IMR-90 (cell line): ENCODE measurements around the gene CREG1. TPM values are rescaled to one million over a fixed set of nuclear protein-coding genes. Genes with fewer than 3 reads are reported as not detected.

ENCODE experiments used
- ATAC-seq: fragments of 200-7000 bp; cut with Tn5 transposase; 2 replicates; pipeline ENCODE4 v1.9.1; 2020; ENCODE audit warnings: low read depth, mild to moderate bottlenecking, moderate library complexity
- BruUV-seq: library from RNA; stranded (reverse); fragments of 400-500 nt; replicated peaks from 2 replicates; lab custom pipeline; 2021; lab: Mats Ljungman, UMichigan
- CTCF ChIA-PET: fragments of 300-600 bp; formaldehyde crosslinking; extraction: SDS; loops from one replicate; lab custom pipeline; 2021; ENCODE audit warnings: antibody characterized with exemption; lab: Yijun Ruan, JAX
- POLR2A ChIA-PET: fragments of 300-600 bp; sonication (Branson Sonifier 250); formaldehyde crosslinking; loops from one replicate; lab custom pipeline; 2022; ENCODE audit warnings: antibody characterized with exemption; ENCODE audit not compliant: unreplicated experiment; lab: Charles Lee
- DNase-seq: peaks from one replicate; pipeline ENCODE4 v3.0.0; 2013
- H2AFZ ChIP-seq: replicated peaks from 2 replicates; pipeline ENCODE3; 2013; ENCODE audit warnings: low read length, mild to moderate bottlenecking; ENCODE audit not compliant: poor library complexity
- H2AK5ac ChIP-seq: 2 replicates; pipeline ENCODE4 v1.6.1; 2013; ENCODE audit warnings: low read depth, low read length, inconsistent platforms
- H2AK9ac ChIP-seq: replicated peaks from 2 replicates; pipeline ENCODE3; 2013; ENCODE audit warnings: mild to moderate bottlenecking, low read depth, low read length, moderate library complexity; ENCODE audit not compliant: poor library complexity
- H2BK120ac ChIP-seq: 2 replicates; pipeline ENCODE4 v1.6.1; 2013; ENCODE audit warnings: low read depth, low read length, inconsistent platforms
- H2BK15ac ChIP-seq: 3 replicates; pipeline ENCODE4 v1.6.1; 2013; ENCODE audit warnings: low read depth, low read length, inconsistent platforms
- H2BK20ac ChIP-seq: 2 replicates; pipeline ENCODE4 v1.6.1; 2013; ENCODE audit warnings: low read depth, mild to moderate bottlenecking, inconsistent platforms, low read length, moderate library complexity
- H2BK5ac ChIP-seq: 2 replicates; pipeline ENCODE4 v1.6.1; 2013; ENCODE audit warnings: mild to moderate bottlenecking, low read depth, low read length, inconsistent platforms; ENCODE audit not compliant: poor library complexity, severe bottlenecking
- H3K14ac ChIP-seq: replicated peaks from 2 replicates; pipeline ENCODE4 v1.6.1; 2013; ENCODE audit warnings: low read depth, low read length, inconsistent platforms
- H3K18ac ChIP-seq: 2 replicates; pipeline ENCODE4 v1.6.1; 2013; ENCODE audit warnings: low read depth, low read length, control low read depth
- H3K23ac ChIP-seq: 2 replicates; pipeline ENCODE4 v1.6.1; 2013; ENCODE audit warnings: low read depth, low read length, inconsistent platforms
- H3K27ac ChIP-seq: 2 replicates; pipeline ENCODE4 v1.5.1; 2013; ENCODE audit warnings: mild to moderate bottlenecking, control low read depth, low read length; ENCODE audit not compliant: insufficient read depth
- H3K27me3 ChIP-seq: 2 replicates; pipeline ENCODE4 v1.6.1; 2013; ENCODE audit warnings: low read length; ENCODE audit not compliant: control insufficient read depth, insufficient read depth
- H3K36me3 ChIP-seq: 2 replicates; pipeline ENCODE4 v1.6.1; 2013; ENCODE audit warnings: low read length, mixed read lengths; ENCODE audit not compliant: control insufficient read depth, insufficient read depth
- H3K4ac ChIP-seq: 2 replicates; pipeline ENCODE4 v1.6.1; 2013; ENCODE audit warnings: low read depth, low read length, inconsistent platforms
- H3K4me1 ChIP-seq: 2 replicates; pipeline ENCODE4 v1.6.1; 2013; ENCODE audit warnings: low read length, mixed read lengths; ENCODE audit not compliant: control insufficient read depth, insufficient read depth
- H3K4me2 ChIP-seq: 2 replicates; pipeline ENCODE4 v1.6.1; 2013; ENCODE audit warnings: low read depth, mild to moderate bottlenecking, control low read depth, low read length, moderate library complexity
- H3K4me3 ChIP-seq: 2 replicates; pipeline ENCODE4 v1.5.1; 2013; ENCODE audit warnings: low read depth, mild to moderate bottlenecking, control low read depth, low read length, moderate library complexity; ENCODE audit not compliant: insufficient read depth
- H3K56ac ChIP-seq: 2 replicates; pipeline ENCODE4 v1.6.1; 2013; ENCODE audit warnings: low read length, inconsistent platforms; ENCODE audit not compliant: insufficient read depth; ENCODE audit errors: extremely low read depth
- H3K79me1 ChIP-seq, 2 experiments: 2 replicates each; pipeline ENCODE4 v1.6.1; 2013; ENCODE audit warnings: low read length in 2 of 2, inconsistent platforms in 1 of 2, low read depth in 1 of 2
- H3K9ac ChIP-seq: 2 replicates; pipeline ENCODE4 v1.6.1; 2013; ENCODE audit warnings: low read depth, low read length, control low read depth
- H3K9me1 ChIP-seq: 2 replicates; pipeline ENCODE4 v1.6.1; 2013; ENCODE audit warnings: low read length, inconsistent platforms; ENCODE audit not compliant: insufficient read depth
- H3K9me3 ChIP-seq: 2 replicates; pipeline ENCODE4 v1.6.1; 2013; ENCODE audit warnings: low read length; ENCODE audit not compliant: control insufficient read depth, insufficient read depth
- H4K20me1 ChIP-seq: 2 replicates; pipeline ENCODE4 v1.6.1; 2013; ENCODE audit warnings: low read length, inconsistent platforms; ENCODE audit not compliant: insufficient read depth
- H4K5ac ChIP-seq: 2 replicates; pipeline ENCODE4 v1.6.1; 2013; ENCODE audit warnings: mild to moderate bottlenecking, low read depth, low read length, control low read depth
- H4K8ac ChIP-seq, 2 experiments: 2 replicates each; pipeline ENCODE4 v1.6.1; 2013; ENCODE audit warnings: low read depth in 2 of 2, low read length in 2 of 2, control low read depth in 1 of 2, inconsistent platforms in 1 of 2
- H4K91ac ChIP-seq: 2 replicates; pipeline ENCODE4 v1.6.1; 2013; ENCODE audit warnings: low read depth, low read length, inconsistent platforms; ENCODE audit not compliant: insufficient read depth
- BHLHE40 ChIP-seq: fragments of 150-350 bp; IDR thresholded peaks from 2 replicates; pipeline ENCODE4 v1.6.1; 2016; ENCODE audit warnings: mild to moderate bottlenecking, low read depth, low read length
- CEBPB ChIP-seq: IDR thresholded peaks from 2 replicates; pipeline ENCODE4 v1.6.1; 2012; ENCODE audit warnings: low read depth, low read length, improper control_type of control experiment
- CHD1 ChIP-seq: IDR thresholded peaks from 2 replicates; pipeline ENCODE4 v1.6.1; 2012; ENCODE audit warnings: low read depth, low read length, improper control_type of control experiment
- FOS ChIP-seq: fragments of 150-350 bp; IDR thresholded peaks from 2 replicates; pipeline ENCODE4 v1.6.1; 2016; ENCODE audit warnings: low read depth, low read length
- MAFK ChIP-seq: IDR thresholded peaks from 2 replicates; pipeline ENCODE4 v1.6.1; 2012; ENCODE audit warnings: low read depth, low read length, improper control_type of control experiment
- MAZ ChIP-seq: IDR thresholded peaks from 2 replicates; pipeline ENCODE4 v1.6.1; 2012; ENCODE audit warnings: low read depth, mild to moderate bottlenecking, low read length, improper control_type of control experiment, moderate library complexity, borderline replicate concordance
- MXI1 ChIP-seq: IDR thresholded peaks from 2 replicates; pipeline ENCODE4 v1.6.1; 2012; ENCODE audit warnings: low read depth, mild to moderate bottlenecking, low read length, moderate library complexity, borderline replicate concordance
- NFE2L2 ChIP-seq: fragments of 150-350 bp; IDR thresholded peaks from 2 replicates; pipeline ENCODE4 v1.6.1; 2016; ENCODE audit warnings: low read depth, mild to moderate bottlenecking, low read length
- POLR2A ChIP-seq: IDR thresholded peaks from 2 replicates; pipeline ENCODE4 v1.6.1; 2012; ENCODE audit warnings: mild to moderate bottlenecking, low read depth, low read length
- RAD21 ChIP-seq: IDR thresholded peaks from 2 replicates; pipeline ENCODE4 v1.6.1; 2012; ENCODE audit warnings: low read length, improper control_type of control experiment
- RCOR1 ChIP-seq: IDR thresholded peaks from 2 replicates; pipeline ENCODE4 v1.6.1; 2012; ENCODE audit warnings: mild to moderate bottlenecking, low read length, improper control_type of control experiment; ENCODE audit not compliant: insufficient replicate concordance
- RFX5 ChIP-seq: IDR thresholded peaks from 2 replicates; pipeline ENCODE4 v1.8.0; 2012; ENCODE audit warnings: low read depth, mild to moderate bottlenecking, low read length, moderate library complexity
- SMC3 ChIP-seq: fragments of 150-350 bp; IDR thresholded peaks from 2 replicates; pipeline ENCODE4 v1.6.1; 2016; ENCODE audit warnings: low read depth, mild to moderate bottlenecking, antibody characterized with exemption, low read length, moderate library complexity
- WGBS, 2 experiments: methylation state at CpG; one replicate each; pipeline versions ENCODE4 v1.1.5 to v1.1.7; 2013; ENCODE audit warnings: missing lambda C conversion rate in 2 of 2; ENCODE audit not compliant: insufficient read length in 1 of 2; ENCODE audit errors: extremely low coverage in 2 of 2; 5-methylcytosine and 5-hydroxymethylcytosine counted together
- dilution Hi-C: fragments of 300-500 bp; cut with HindIII; formaldehyde crosslinking; loops from one replicate; pipeline ENCODE4 v1.14.3; 2018; ENCODE audit warnings: low sequenced_read_pairs; ENCODE audit not compliant: unreplicated experiment
- in situ Hi-C: fragments of 300-500 bp; cut with MboI; formaldehyde crosslinking; loops from 3 replicates; pipeline ENCODE4 v1.14.3; 2019; ENCODE audit warnings: low sequenced_read_pairs, inconsistent platforms, mixed read lengths
- intact Hi-C: fragments of 100-400 bp; cut with micrococcal nuclease; formaldehyde crosslinking; loops from 2 replicates; pipeline ENCODE4 v1.10.0; 2022
- polyA plus RNA-seq, 3 experiments: library from polyadenylated mRNA; depleted of rRNA; stranded (reverse); fragments of >200 nt; gene quantifications; 2 replicates each; pipeline ENCODE4 v1.2.3, GENCODE V29; 2012; ENCODE audit warnings: low replicate concordance in 1 of 3
- total RNA-seq: library from RNA; depleted of rRNA; stranded (reverse); fragments of >200 nt; gene quantifications from 2 replicates; pipeline ENCODE4 v1.2.3, GENCODE V29; 2012
- TF ChIP-seq, protein P1 (sequence below): fragments of 150-350 bp; IDR thresholded peaks from 2 replicates; pipeline ENCODE4 v1.6.1; 2017; ENCODE audit warnings: mild to moderate bottlenecking, antibody characterized with exemption, low read length, low read depth
- TF ChIP-seq, protein P2 (sequence below): conservative IDR thresholded peaks from 2 replicates; pipeline ENCODE4 v1.5.1; 2012; ENCODE audit warnings: mild to moderate bottlenecking, low read depth, low read length, improper control_type of control experiment
- TF ChIP-seq, protein P3 (sequence below): fragments of 150-350 bp; IDR thresholded peaks from 2 replicates; pipeline ENCODE4 v1.6.1; 2016; ENCODE audit warnings: low read depth, mild to moderate bottlenecking, low read length, moderate library complexity, borderline replicate concordance

CREG1 gene
- total and polyA plus RNA-seq, 2 of the 4 experiments (the other 2 are of a cell fraction), result 2.9 to 6.4 TPM

DNA sequence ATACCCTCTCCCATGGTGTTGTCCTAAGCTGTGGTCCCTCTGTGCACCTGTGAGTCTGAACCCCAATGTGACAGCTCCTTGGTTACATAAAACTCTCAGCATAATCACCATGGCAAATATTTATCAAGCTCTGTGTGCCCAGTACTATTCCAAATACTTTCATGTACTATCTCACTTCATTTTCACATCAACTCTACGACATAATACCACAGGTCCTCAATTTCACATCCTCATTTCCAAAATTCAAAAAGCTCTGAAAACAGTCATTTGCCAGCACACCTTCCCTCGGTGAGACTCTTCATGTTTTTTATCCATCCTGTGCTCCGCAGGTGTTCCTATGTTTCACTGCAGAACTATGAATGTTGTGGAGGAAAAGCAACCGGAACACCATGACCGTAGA is 12.4 kb upstream of the CREG1 start:
- no peak overlapping the region for H4K91ac ChIP-seq
- no peak overlapping the region for H2BK120ac ChIP-seq
- no peak overlapping the region for H2BK15ac ChIP-seq
- no peak overlapping the region for H4K8ac ChIP-seq
- intact Hi-C loops (no loop called here), in situ Hi-C loops (no loop called here), dilution Hi-C loops (no loop called here)
- H2BK5ac ChIP-seq, result no peak overlapping the region
- no peak overlapping the region for H2AK5ac ChIP-seq
- no peak overlapping the region for H4K5ac ChIP-seq
- H3K4me1 ChIP-seq, result no peaks in the 10 kb centered on the region
- H3K56ac ChIP-seq, result no peak overlapping the region
- H3K9me3 ChIP-seq, result no peaks in the 10 kb centered on the region
- no peak overlapping the region for H3K4ac ChIP-seq
- no peak overlapping the region for H2BK20ac ChIP-seq
- no peaks in the 10 kb centered on the region for H3K9me1 ChIP-seq
- no peaks in the 10 kb centered on the region for H3K36me3 ChIP-seq
- H3K4me2 ChIP-seq, result no peak overlapping the region
- H3K9ac ChIP-seq, result no peak overlapping the region
- WGBS, 2 experiments, result 17 to 100% methylated on average over 1 of the region's 5 CpGs
- H3K23ac ChIP-seq, result no peak overlapping the region
- ChIA-PET POLR2A (no interaction called here), CTCF (interaction anchor here (1.6 to 2.0 kb wide), 2 partner anchors 8 to 10 kb away, joined by 3 to 5 read pairs; no protein-coding TSS in a partner anchor)
- H3K27ac ChIP-seq, result no peak overlapping the region
- ATAC-seq (no peak), DNase-seq (no peak)
- H3K4me3 ChIP-seq, result no peak overlapping the region
- no TSS peak for BruUV-seq
- H3K18ac ChIP-seq, result no peak overlapping the region
- H3K27me3 ChIP-seq, result peaks cover 4% of the 10 kb centered on the region
- TF ChIP-seq BHLHE40 (no peak), MXI1 (no peak), CHD1 (no peak), CEBPB (no peak), FOS (no peak), SMC3 (no peak), POLR2A (no peak), MAZ (no peak), RFX5 (no peak), RAD21 (no peak), MAFK (no peak), NFE2L2 (no peak), RCOR1 (no peak)
- TF ChIP-seq, protein P1, sequence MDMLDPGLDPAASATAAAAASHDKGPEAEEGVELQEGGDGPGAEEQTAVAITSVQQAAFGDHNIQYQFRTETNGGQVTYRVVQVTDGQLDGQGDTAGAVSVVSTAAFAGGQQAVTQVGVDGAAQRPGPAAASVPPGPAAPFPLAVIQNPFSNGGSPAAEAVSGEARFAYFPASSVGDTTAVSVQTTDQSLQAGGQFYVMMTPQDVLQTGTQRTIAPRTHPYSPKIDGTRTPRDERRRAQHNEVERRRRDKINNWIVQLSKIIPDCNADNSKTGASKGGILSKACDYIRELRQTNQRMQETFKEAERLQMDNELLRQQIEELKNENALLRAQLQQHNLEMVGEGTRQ, result no peak
- TF ChIP-seq, protein P2, sequence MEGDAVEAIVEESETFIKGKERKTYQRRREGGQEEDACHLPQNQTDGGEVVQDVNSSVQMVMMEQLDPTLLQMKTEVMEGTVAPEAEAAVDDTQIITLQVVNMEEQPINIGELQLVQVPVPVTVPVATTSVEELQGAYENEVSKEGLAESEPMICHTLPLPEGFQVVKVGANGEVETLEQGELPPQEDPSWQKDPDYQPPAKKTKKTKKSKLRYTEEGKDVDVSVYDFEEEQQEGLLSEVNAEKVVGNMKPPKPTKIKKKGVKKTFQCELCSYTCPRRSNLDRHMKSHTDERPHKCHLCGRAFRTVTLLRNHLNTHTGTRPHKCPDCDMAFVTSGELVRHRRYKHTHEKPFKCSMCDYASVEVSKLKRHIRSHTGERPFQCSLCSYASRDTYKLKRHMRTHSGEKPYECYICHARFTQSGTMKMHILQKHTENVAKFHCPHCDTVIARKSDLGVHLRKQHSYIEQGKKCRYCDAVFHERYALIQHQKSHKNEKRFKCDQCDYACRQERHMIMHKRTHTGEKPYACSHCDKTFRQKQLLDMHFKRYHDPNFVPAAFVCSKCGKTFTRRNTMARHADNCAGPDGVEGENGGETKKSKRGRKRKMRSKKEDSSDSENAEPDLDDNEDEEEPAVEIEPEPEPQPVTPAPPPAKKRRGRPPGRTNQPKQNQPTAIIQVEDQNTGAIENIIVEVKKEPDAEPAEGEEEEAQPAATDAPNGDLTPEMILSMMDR, result no peak
- TF ChIP-seq, protein P3, sequence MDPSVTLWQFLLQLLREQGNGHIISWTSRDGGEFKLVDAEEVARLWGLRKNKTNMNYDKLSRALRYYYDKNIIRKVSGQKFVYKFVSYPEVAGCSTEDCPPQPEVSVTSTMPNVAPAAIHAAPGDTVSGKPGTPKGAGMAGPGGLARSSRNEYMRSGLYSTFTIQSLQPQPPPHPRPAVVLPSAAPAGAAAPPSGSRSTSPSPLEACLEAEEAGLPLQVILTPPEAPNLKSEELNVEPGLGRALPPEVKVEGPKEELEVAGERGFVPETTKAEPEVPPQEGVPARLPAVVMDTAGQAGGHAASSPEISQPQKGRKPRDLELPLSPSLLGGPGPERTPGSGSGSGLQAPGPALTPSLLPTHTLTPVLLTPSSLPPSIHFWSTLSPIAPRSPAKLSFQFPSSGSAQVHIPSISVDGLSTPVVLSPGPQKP, result no peak
- no peak overlapping the region for H2AFZ ChIP-seq
- no peaks in the 10 kb centered on the region for H4K20me1 ChIP-seq
- no peak overlapping the region for H2AK9ac ChIP-seq
- no peaks in the 10 kb centered on the region for H3K79me1 ChIP-seq
- no peak overlapping the region for H3K14ac ChIP-seq
